CD14-positive monocyte (primary cell): ENCODE results near the gene ZNF697. TPM values are rescaled to one million over a fixed set of nuclear protein-coding genes. Genes with fewer than 3 reads are reported as not detected.
A peak's percentile ranks its signal among the peaks of the same experiment; 100 is the strongest.
"Not testable (repeated sequence)": the region's sequence is repeated elsewhere in the genome, so short reads cannot be mapped to it uniquely, and the experiment has no call there.

Source experiments
- DNase-seq, 3 donors: peaks; one replicate each; pipeline ENCODE4 v3.0.0-alpha.2; 2011 to 2022
- H2AFZ ChIP-seq: 2 replicates; pipeline ENCODE4 v1.6.0; 2012; ENCODE audit warnings: mild to moderate bottlenecking, low read depth, low read length, inconsistent platforms; ENCODE audit not compliant: insufficient read depth, poor library complexity, severe bottlenecking
- H3K27ac ChIP-seq, 2 donors: 1 replicate in 1 of 2; 2 replicates in 1 of 2; pipeline ENCODE4 v1.5.1; 2012 to 2013; ENCODE audit warnings: low read length in 2 of 2, control low read depth in 1 of 2, inconsistent platforms in 1 of 2, low read depth in 1 of 2, mild to moderate bottlenecking in 1 of 2
- H3K27me3 ChIP-seq, 2 donors: one replicate each; pipeline versions ENCODE4 v1.6.0 to v1.6.1; 2011 to 2013; ENCODE audit warnings: low read length in 2 of 2; ENCODE audit not compliant: control insufficient read depth in 2 of 2, insufficient read depth in 2 of 2
- H3K36me3 ChIP-seq, 2 donors: replicated peaks in 1 of 2; 1 replicate in 1 of 2; 2 replicates in 1 of 2; pipeline versions ENCODE4 v1.5.1 to v1.6.1; 2012 to 2013; ENCODE audit warnings: low read length in 2 of 2, control low read depth in 1 of 2, inconsistent platforms in 1 of 2, mild to moderate bottlenecking in 1 of 2; ENCODE audit not compliant: insufficient read depth in 2 of 2, control insufficient read depth in 1 of 2
- H3K4me1 ChIP-seq, 2 donors: 1 replicate in 1 of 2; 2 replicates in 1 of 2; pipeline versions ENCODE4 v1.5.1 to v1.6.1; 2012 to 2013; ENCODE audit warnings: low read length in 2 of 2, control low read depth in 1 of 2, inconsistent platforms in 1 of 2, mild to moderate bottlenecking in 1 of 2, moderate library complexity in 1 of 2; ENCODE audit not compliant: insufficient read depth in 2 of 2, control insufficient read depth in 1 of 2
- H3K4me2 ChIP-seq: replicated peaks from 2 replicates; pipeline ENCODE3; 2012; ENCODE audit warnings: low read length, moderate library complexity, mild to moderate bottlenecking; ENCODE audit not compliant: poor library complexity, severe bottlenecking; ENCODE audit errors: extremely low read depth
- H3K4me3 ChIP-seq, 3 experiments: fragments of 200-600 bp in 1 of 3; sonication (generic) in 1 of 3; replicated peaks in 1 of 3; 1 replicate in 2 of 3; 2 replicates in 1 of 3; pipeline ENCODE4 v1.5.1; 2011 to 2013; ENCODE audit warnings: low read length in 3 of 3, mild to moderate bottlenecking in 3 of 3, control low read depth in 2 of 3, low read depth in 2 of 3, inconsistent platforms in 1 of 3, moderate library complexity in 1 of 3
- H3K79me2 ChIP-seq: 2 replicates; pipeline ENCODE4 v1.6.0; 2012; ENCODE audit warnings: mild to moderate bottlenecking, control low read depth, inconsistent platforms, low read length, moderate library complexity; ENCODE audit not compliant: insufficient read depth
- H3K9ac ChIP-seq: 2 replicates; pipeline ENCODE4 v1.6.0; 2017; ENCODE audit warnings: low read length, mild to moderate bottlenecking; ENCODE audit not compliant: insufficient read depth, poor library complexity, severe bottlenecking
- H3K9me3 ChIP-seq, 2 donors: replicated peaks in 1 of 2; 1 replicate in 1 of 2; 2 replicates in 1 of 2; pipeline versions ENCODE4 v1.5.1 to v1.6.1; 2012 to 2013; ENCODE audit warnings: low read length in 2 of 2, control low read depth in 1 of 2; ENCODE audit not compliant: control insufficient read depth in 1 of 2, insufficient read depth in 1 of 2
- H4K20me1 ChIP-seq: 2 replicates; pipeline ENCODE4 v1.6.0; 2012; ENCODE audit warnings: mild to moderate bottlenecking, low read length, control low read depth, moderate library complexity; ENCODE audit not compliant: insufficient read depth
- H3K27ac Mint-ChIP-seq, 7 donors: one replicate each; pipeline ENCODE4 v1.8.0; 2020; ENCODE audit warnings: mild to moderate bottlenecking in 7 of 7, mixed read lengths in 7 of 7, moderate library complexity in 6 of 7, inconsistent platforms in 2 of 7
- H3K27me3 Mint-ChIP-seq, 3 donors: one replicate each; pipeline ENCODE4 v1.8.0; 2021 to 2022; ENCODE audit warnings: low read depth in 3 of 3, mild to moderate bottlenecking in 3 of 3, mixed read lengths in 3 of 3, moderate library complexity in 3 of 3, inconsistent platforms in 1 of 3
- H3K36me3 Mint-ChIP-seq, 2 donors: one replicate each; pipeline ENCODE4 v1.8.0; 2020; ENCODE audit warnings: mixed read lengths in 2 of 2, inconsistent platforms in 1 of 2, mild to moderate bottlenecking in 1 of 2
- H3K4me1 Mint-ChIP-seq: one replicate; pipeline ENCODE4 v1.8.0; 2020; ENCODE audit warnings: mild to moderate bottlenecking, mixed read lengths
- H3K4me3 Mint-ChIP-seq, 2 donors: one replicate each; pipeline ENCODE4 v1.8.0; 2020; ENCODE audit warnings: mild to moderate bottlenecking in 2 of 2, mixed read lengths in 2 of 2, moderate library complexity in 1 of 2
- H3K9me3 Mint-ChIP-seq, 7 donors: one replicate each; pipeline ENCODE4 v1.8.0; 2020 to 2022; ENCODE audit warnings: mixed read lengths in 7 of 7, mild to moderate bottlenecking in 6 of 7, moderate library complexity in 6 of 7, inconsistent platforms in 2 of 7
- WGBS: methylation state at CpG from one replicate; pipeline ENCODE4 v1.1.5; 2013; ENCODE audit warnings: missing lambda C conversion rate; ENCODE audit not compliant: insufficient coverage; 5-methylcytosine and 5-hydroxymethylcytosine counted together
- intact Hi-C, 2 donors: fragments of 100-400 bp; cut with micrococcal nuclease; formaldehyde crosslinking; loops; one replicate each; pipeline versions ENCODE4 v1.15.0 to v1.15.1; 2023
- polyA minus RNA-seq: library from RNA; depleted of rRNA, polyadenylated mRNA; stranded (reverse); fragments of >200 nt; gene quantifications from 2 replicates; pipeline ENCODE4 v1.2.3, GENCODE V29; 2012
- polyA plus RNA-seq, 3 donors: library from polyadenylated mRNA; depleted of rRNA in 1 of 3; unstranded in 2 of 3; stranded (reverse) in 1 of 3; fragments of 300-500 nt in 2 of 3; fragments of >200 nt in 1 of 3; fragmentation: Illumina TruSeq in 2 of 3; gene quantifications; 1 replicate in 2 of 3; 2 replicates in 1 of 3; pipeline ENCODE4 v1.2.3, GENCODE V29; 2012 to 2021
- total RNA-seq, 12 experiments: library from RNA in 1 of 12; stranded (reverse) in 1 of 12; fragments of 120-200 nt in 1 of 12; gene quantifications; one replicate each; pipeline ENCODE4 v1.2.4 and lab custom pipeline; 2013 to 2026; ENCODE audit warnings: mixed read lengths in 6 of 12, inconsistent platforms in 1 of 12
- TF ChIP-seq, protein P1 (sequence below): fragments of 200-600 bp; IDR thresholded peaks from one replicate; pipeline ENCODE4 v1.8.0; 2022; ENCODE audit warnings: antibody characterized with exemption, mild to moderate bottlenecking

The ZNF697 gene
- 5.5 TPM for total RNA-seq (2013)
- polyA plus RNA-seq (1 to 10 TPM in 1 of 3 donors, under 1 TPM in 2; 0.37 to 3.1 (median 0.49) TPM), polyA minus RNA-seq (5.6 and 6.5 TPM in 2 replicates), total RNA-seq (lab: John Stamatoyannopoulos, UW) (60.4 to 141 (median 90.4) reads per million in 11 experiments)

DNA sequence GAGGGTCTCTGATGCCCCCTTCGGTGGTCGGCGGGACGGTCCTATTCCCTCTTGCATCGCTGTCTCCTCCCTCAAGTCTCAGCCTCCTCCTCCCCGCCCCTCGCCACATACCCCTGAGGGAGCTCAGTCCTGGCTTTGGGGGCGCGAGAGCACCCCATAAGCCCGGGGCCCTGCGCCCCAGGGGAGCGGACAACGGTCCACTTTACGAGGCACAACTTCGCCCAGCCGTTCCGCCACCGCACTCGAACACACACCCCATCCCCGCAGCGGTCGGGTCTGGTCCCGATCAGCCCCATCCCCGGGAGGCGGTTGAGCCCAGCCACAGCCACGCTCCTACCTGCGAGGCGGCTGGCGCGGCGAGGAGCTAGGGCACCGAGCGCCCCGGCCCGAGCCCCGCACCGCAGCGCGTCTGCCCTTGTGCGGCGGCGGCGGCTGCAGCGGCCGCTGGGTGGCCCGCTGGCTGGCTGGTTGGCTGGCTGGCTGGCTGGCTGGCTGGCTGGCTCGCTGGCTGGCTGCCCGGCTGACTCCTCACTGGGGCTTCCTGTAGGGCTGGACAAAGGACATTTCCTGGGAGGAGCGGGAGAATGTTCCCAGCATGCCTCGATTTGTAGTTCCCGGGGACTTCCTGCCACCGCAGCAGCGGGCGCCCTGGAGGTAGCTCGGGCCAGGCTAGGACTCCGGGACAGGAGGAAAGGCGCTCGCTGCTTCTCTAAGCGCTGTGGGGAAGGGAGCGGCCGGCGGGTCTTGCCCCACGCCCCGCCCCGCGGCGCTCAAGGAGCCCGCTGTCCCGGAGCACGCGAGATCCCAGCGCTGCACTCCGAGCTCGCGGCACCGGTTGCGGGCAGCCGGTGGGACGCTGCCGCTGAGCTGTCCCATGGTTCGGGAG is at the start of gene ZNF697:
TSS of gene ZNF697 (minus strand) at position 533 of the 886 bp plus-strand sequence. CDS start 22,166 bp downstream, outside the sequence.
- under 1% methylated on average over 73 of the region's 81 CpGs for WGBS
- Histone ChIP-seq H3K4me3 (peak within 1 kb of the TSS; percentile 91 to 95 (median 93)), H3K9ac (peak within 1 kb of the TSS; percentile 79), H4K20me1 (peaks cover 15% of the 10 kb centered on the region), H3K79me2 (peaks cover 40% of the 10 kb centered on the region), H3K27ac (peak within 1 kb of the TSS; percentile 81 to 87), H3K9me3 (no peaks in the 10 kb centered on the region), H2AFZ (peak within 1 kb of the TSS; percentile 94), H3K27me3 (peaks cover 35 to 45% of the 10 kb centered on the region in 2 donors), H3K36me3 (peaks cover 0 to 3% of the 10 kb centered on the region in 2 donors), H3K4me1 (peaks cover 29 to 33% of the 10 kb centered on the region in 2 donors), H3K4me2 (peak within 1 kb of the TSS; percentile 90)
- Mint-ChIP-seq H3K4me1 (peaks cover 43% of the 10 kb centered on the region), H3K9me3 (peaks cover 0 to 6% (median 0%) of the 10 kb centered on the region in 7 donors), H3K4me3 (peak within 1 kb of the TSS; percentile 95 to 98), H3K27ac (peak within 1 kb of the TSS; percentile 90 to 98 (median 94)), H3K36me3 (peaks cover 13 to 14% of the 10 kb centered on the region in 2 donors), H3K27me3 (peaks cover 29 to 39% (median 35%) of the 10 kb centered on the region in 3 donors)
- DNase-seq = peak; percentile 83 to 91 (median 87)
- TF ChIP-seq, protein P1, sequence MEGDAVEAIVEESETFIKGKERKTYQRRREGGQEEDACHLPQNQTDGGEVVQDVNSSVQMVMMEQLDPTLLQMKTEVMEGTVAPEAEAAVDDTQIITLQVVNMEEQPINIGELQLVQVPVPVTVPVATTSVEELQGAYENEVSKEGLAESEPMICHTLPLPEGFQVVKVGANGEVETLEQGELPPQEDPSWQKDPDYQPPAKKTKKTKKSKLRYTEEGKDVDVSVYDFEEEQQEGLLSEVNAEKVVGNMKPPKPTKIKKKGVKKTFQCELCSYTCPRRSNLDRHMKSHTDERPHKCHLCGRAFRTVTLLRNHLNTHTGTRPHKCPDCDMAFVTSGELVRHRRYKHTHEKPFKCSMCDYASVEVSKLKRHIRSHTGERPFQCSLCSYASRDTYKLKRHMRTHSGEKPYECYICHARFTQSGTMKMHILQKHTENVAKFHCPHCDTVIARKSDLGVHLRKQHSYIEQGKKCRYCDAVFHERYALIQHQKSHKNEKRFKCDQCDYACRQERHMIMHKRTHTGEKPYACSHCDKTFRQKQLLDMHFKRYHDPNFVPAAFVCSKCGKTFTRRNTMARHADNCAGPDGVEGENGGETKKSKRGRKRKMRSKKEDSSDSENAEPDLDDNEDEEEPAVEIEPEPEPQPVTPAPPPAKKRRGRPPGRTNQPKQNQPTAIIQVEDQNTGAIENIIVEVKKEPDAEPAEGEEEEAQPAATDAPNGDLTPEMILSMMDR = peak; percentile 20
- intact Hi-C loops = no loop called here

DNA sequence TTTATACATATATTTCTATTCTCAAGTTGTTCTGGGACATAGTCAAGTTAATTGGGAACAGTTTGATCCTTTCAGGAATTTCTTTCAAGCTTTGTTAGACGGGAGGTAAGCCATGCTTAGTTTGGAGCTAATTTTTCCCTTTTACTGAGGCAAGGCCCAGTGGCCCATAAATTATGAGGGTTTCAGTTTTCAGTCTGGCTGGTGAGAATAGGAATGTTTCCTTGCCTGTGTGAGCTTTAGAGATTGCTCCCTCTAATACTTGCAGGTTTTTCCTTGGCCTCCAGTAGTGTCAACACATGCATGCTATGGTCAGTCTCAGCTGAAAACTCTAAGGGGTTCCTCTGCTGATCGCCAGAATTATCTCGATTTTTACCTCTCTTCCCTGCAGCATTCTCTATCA is 49.5 kb upstream of the ZNF697 start:
- H3K9me3 Mint-ChIP-seq = peaks cover 22 to 32% (median 26%) of the 10 kb centered on the region in 7 donors
- Histone ChIP-seq H3K27me3 (no peaks in the 10 kb centered on the region), H3K79me2 (no peaks in the 10 kb centered on the region), H3K4me3 (no peak overlapping the region), H3K36me3 (no peaks in the 10 kb centered on the region), H3K9ac (no peak overlapping the region), H2AFZ (no peak overlapping the region), H3K4me2 (no peak overlapping the region), H3K27ac (no peak overlapping the region), H3K9me3 (peaks cover 9 to 24% of the 10 kb centered on the region in 2 donors), H3K4me1 (no peaks in the 10 kb centered on the region), H4K20me1 (no peaks in the 10 kb centered on the region)
- TF ChIP-seq, protein P1 = no peak
- H3K27me3 Mint-ChIP-seq = peaks cover 3 to 5% (median 3%) of the 10 kb centered on the region in 3 donors
- H3K36me3 Mint-ChIP-seq = peaks cover 0 to 2% of the 10 kb centered on the region in 2 donors
- intact Hi-C loops = no loop called here
- peaks cover 5% of the 10 kb centered on the region for H3K4me1 Mint-ChIP-seq
- H3K27ac Mint-ChIP-seq = no peak overlapping the region
- DNase-seq = no peak
- no peak overlapping the region for H3K4me3 Mint-ChIP-seq
- WGBS = 86% methylated on average over 3 of the region's 3 CpGs

DNA sequence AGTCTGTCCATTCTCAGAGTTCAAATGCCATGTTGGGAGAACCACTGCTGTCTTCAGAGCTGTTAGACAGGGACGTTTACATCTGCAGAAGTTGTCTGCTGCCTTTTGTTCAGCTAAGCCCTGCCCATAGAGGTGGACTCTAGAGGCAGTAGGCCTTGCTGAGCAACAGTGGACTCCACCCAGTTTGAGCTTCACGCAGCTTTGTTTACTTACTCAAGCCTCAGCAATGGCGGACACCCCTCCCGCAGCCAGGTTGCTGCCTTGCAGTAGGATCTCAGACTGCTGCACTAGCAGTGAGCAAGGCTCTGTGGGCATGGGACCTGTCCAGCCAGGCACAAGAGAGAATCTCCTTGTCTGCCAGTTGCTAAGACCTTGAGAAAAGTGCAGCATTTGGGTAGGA is 48.8 kb upstream of the ZNF697 start:
- H2AFZ ChIP-seq, H3K36me3 ChIP-seq, H3K36me3 Mint-ChIP-seq, H3K27ac Mint-ChIP-seq, H3K4me1 Mint-ChIP-seq, H3K27me3 Mint-ChIP-seq, H3K4me2 ChIP-seq, H3K4me3 ChIP-seq, H3K4me3 Mint-ChIP-seq, H3K9ac ChIP-seq, DNase-seq, H3K27ac ChIP-seq, H3K79me2 ChIP-seq, H3K4me1 ChIP-seq, intact Hi-C loops, H3K27me3 ChIP-seq, H4K20me1 ChIP-seq: not testable (repeated sequence)
- peaks cover 7 to 19% of the 10 kb centered on the region in 2 donors for H3K9me3 ChIP-seq
- 94% methylated on average over 4 of the region's 4 CpGs for WGBS
- H3K9me3 Mint-ChIP-seq = peaks cover 16 to 25% (median 22%) of the 10 kb centered on the region in 7 donors
